GM19351 (cell line): ENCODE data around the gene DIS3L2.
"Not testable (repeated sequence)": the region's sequence is repeated elsewhere in the genome, so short reads cannot be mapped to it uniquely, and the experiment has no call there.

Experiments
- ATAC-seq: cut with Tn5 transposase; IDR thresholded peaks from one replicate; pipeline ENCODE4 v1.9.1; 2021; ENCODE audit warnings: mild to moderate bottlenecking, moderate library complexity; ENCODE audit not compliant: unreplicated experiment

Gene DIS3L2

GRCh38 chr2:232162187-232162586 lies 200.7 kb downstream of the DIS3L2 start:
- ATAC-seq = no peak

DNA sequence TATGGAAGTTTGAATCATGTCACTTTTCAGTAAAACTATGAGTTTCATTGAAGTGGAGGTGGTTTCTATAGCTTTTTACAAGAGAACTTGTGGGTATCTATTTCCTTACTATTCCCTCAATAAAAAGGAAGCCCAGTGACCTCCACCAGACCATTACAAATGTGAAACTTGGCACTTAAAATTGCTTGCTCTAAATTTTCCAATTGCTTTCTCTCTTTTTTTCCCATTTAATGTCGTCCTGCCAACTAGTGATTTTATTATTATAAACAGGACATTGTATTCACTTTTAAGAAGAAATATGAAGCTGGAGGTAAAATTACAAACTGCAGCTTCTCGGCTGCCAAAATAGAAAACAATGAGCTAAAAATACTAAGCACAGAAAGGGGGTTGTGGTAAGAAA lies 208.9 kb downstream of the DIS3L2 start:
- no peak for ATAC-seq

GRCh38 chr2:232174662-232175061 lies 213.1 kb downstream of the DIS3L2 start:
- no peak for ATAC-seq

- ATAC-seq = not testable (repeated sequence)
Observed at GRCh38 chr2:232176587-232176986, 215.1 kb downstream of the DIS3L2 start.

GRCh38 chr2:232183279-232183678 lies 221.8 kb downstream of the DIS3L2 start:
- no peak for ATAC-seq

DNA sequence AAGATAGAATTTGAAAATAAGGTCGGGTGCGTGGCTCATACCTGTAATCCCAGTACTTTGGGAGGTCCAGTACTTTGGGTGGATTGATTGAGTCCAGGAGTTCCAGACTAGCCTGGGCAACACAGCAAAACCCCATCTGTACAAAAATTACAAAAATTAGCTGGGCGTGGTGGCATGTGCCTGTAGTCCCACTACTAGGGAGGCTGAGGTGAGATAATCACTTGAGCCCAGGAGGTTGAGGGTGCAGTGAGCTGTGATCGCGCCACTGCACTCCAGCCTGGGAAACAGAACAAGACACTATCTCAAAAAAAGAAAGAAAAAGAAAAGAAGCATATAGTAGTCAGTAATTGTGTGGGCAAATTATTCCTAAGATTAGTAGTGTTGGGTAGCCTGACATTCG lies 222.8 kb downstream of the DIS3L2 start:
- no peak for ATAC-seq

DNA sequence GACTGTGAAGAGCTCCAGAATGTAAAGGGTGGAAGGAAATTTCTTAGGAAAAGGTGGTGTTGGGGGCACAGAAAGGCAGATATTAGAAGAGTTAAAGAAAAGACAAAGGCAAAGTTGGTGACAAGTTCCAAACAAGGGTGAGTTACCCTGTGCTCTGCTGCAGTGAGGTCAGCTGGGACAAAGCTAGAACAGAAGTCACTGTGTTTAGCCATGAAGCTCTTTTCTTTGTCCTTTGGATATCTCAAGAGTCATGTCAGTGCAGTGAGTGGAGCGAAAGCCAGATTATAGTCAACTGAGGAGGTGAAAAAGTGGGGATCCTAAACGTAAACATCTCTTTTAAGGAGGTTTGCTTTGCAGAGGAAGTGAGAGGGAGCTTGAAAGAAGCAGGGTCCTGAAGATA lies 229.3 kb downstream of the DIS3L2 start:
- no peak for ATAC-seq

- ATAC-seq = no peak
Observed at GRCh38 chr2:232195487-232195886, 234.0 kb downstream of the DIS3L2 start.

- ATAC-seq = no peak
Observed at GRCh38 chr2:232196802-232197201, 235.3 kb downstream of the DIS3L2 start.

- ATAC-seq = no peak
Observed at GRCh38 chr2:232200195-232200594, 238.7 kb downstream of the DIS3L2 start.

DNA sequence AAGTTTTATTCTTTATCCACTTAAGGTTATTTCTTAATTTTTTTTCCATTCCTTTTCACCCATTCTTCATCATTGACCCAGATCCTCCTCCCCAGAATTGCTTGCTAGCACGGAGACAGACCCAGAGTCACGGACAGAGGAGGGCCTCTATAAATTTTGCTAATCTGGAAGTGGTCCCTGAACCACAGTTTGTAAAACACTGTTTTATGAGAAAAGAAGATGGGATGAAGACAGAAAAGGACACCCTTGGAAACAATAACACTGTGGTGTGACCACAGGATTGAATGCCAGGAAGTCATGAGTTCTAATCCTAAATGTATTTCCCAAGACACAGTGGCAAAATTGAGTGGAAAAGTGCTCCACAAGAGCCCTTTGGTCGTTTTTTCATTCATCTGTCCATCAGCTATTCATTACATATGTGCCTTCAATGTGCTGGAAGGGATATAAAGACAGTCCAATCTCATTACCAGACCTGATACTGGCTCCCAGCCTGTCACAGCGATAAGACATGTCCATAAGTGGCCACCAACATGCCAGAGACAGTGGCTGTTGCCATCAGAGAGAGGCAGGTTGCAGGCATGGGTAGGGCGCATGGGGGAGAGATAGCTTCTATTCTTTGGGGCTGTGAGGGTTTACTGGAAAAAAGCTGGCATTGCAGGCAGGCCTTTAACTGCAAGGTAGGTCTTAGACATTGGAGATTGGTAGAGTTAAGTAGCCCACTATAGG lies 241.8 kb downstream of the DIS3L2 start:
- no peak for ATAC-seq

- ATAC-seq = no peak
Observed at GRCh38 chr2:232203936-232204335, 242.4 kb downstream of the DIS3L2 start.

DNA sequence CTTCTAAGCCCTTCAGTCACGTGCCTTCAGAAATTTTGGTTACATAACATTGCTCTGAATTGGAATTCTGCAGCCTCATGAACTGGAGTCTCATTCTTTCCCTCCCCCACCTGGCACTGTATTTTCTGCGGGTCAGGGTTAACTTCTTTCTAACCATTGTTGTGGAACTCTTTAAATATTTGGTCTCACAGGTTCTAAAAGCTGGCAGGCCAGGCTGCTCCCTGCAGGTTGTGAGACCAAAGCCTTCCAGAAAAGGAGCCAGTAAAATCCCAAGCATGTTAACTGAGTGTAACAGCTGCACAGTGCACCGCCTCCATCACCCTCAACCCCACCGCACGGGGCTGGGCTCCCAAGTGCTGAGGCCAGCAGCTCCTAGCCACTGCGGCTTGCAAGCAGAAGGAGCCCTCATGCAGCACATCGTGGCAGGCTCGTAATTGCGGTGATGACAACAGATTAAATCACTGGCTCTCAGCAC lies 243.0 kb downstream of the DIS3L2 start:
- no peak for ATAC-seq

DNA sequence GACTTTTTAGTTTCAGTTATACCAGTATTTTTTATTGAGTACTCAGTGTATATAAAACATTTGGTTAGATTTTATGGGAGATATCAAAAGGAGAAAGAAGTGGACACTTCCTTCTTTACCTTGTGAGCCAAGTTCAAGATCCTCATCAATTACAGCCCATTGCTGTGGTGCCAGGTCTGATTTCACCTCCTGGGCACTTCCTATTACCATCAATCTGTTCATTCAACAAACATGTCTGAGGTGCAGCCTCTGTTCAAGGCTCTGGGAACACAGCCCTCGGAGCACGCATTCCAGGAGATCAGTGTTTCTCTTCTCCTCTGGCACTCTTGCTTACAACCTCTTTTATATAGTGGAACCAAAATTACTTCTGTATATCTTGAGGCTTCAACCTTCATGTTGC lies 245.7 kb downstream of the DIS3L2 start:
- ATAC-seq = no peak

- no peak for ATAC-seq
Observed at GRCh38 chr2:232210306-232210705, 248.8 kb downstream of the DIS3L2 start.

DNA sequence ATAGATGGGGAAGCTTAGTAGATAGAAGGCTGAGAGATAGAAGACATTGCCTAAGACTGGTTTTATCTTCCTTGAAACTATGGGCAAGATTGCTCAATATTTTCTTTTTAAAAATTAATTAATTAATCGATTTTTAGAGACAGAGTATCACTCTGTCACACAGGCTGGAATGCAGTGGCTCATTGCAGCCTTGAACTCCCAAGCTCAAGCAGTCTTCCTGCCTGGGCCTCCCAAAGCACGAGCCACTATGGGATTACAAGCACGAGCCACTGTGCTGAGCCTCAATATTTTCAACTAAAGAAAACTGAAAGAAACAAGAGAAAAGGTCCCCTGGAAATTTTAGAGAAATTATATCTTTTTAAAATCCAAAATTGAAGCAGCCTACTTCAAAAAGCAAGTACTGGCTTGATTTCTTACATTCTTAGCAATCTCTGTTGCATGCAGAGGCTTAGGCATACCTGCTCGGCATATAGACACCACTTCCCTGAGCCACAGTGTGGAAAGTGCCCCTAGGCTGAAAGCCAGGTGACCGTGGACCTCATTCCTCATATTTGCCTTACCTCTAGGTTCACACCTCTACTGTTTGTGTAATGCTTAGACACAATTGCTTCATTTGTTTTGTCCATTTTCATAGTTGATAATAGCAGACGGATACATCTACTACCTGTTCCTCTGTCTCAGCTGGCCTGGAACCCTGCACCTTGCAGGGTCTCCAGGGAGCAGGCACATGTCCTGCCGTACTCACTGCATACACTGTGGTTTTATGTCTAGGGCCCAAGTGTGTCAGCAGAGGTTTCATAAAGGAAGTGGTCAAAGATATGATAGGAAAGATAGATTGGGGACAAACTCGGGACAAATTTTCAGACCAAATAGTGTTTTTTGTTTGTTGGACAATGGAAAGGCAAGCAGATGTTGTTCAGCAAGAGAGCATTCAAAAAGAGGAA lies 250.5 kb downstream of the DIS3L2 start:
- ATAC-seq = no peak

DNA sequence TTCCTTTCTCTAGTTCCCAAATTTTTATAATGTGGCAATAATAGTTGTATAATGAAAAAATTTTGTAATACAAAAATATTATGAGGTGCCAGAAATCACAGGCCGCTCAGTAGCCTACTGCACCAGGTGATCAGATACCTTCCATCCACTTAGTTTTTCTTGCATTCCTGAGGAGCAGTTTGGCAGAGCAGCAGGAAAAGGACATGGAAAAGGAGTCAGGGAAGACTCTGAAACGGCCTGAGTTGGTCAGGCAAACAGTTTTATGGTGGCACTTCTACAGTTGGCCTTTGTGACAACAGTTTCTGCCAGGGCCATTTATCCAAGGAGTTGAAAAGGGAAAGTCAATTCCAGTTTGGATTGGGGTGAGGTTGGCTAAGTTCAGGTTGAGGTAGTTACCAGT lies 251.7 kb downstream of the DIS3L2 start:
- no peak for ATAC-seq

GRCh38 chr2:232214053-232214452 lies 252.5 kb downstream of the DIS3L2 start:
- ATAC-seq = no peak

DNA sequence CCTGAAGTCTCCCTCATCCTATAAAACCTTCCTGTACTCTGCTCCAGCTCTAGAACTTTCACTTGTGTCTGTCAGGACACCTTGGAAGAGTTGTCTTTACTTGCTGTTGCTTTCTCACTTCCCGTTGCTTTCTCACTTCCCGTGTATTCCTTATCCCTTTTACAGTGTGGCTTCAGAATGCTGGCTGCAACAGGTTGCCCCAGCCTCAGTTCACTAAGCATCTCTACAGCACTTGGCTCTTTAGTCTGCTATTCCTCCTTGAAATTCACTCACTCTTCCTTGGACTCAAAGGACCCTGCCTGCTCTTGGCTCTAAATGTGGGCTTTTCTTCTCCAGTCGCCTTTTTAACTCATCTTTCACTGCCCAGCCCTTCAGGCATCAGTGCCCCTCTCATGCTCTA lies 254.5 kb downstream of the DIS3L2 start:
- no peak for ATAC-seq

DNA sequence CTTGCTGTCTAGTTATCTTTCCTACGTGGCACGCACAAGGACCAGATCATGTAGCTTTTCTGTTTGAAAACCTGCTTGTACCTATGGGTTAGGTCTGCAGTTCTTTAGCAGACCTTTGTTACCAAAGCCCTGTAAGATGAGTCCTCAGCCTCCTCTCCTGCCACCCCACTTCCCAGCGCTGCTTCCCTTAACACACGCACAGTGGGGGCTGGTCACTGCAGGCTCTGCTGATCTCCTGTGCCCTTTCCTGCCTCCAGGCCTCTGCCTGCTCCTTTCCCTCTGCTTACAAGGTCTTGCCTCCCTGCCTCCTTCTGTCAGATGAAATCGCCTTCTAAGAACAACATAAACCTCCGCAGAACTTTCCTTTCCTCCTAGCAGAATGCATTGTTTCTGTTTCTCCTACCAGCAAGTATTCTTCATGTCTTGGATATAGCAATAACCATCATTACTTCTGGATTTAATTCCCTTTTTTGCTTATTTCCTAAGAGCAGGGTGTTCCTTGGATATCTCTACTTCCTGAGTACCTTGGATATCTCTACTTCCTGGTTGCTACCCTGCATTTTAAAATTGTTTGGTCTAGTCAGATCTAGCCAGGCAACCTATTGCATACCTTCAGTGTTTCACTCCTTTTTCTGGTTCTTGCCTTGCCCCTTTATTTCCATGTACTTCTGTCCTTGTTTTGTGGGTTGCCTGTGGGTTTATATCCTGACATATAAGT lies 257.4 kb downstream of the DIS3L2 start:
- no peak for ATAC-seq

- ATAC-seq = no peak
Observed at GRCh38 chr2:232219496-232219870, 258.0 kb downstream of the DIS3L2 start.
